Measurements from ENCODE around the gene HERC2.
"Not testable (repeated sequence)": the region's sequence is repeated elsewhere in the genome, so short reads cannot be mapped to it uniquely, and the experiment has no call there.

GRCh38 chr15:28318828-28319227 is 3.2 kb downstream of the HERC2 start:
- not testable (repeated sequence) for TF ChIP-seq CTCF (IDR thresholded peaks at IDR 0.05; ENCODE audit: low read depth, low read length, missing input control); TAF1 (conservative IDR thresholded peaks at IDR 0.05); RXRA (IDR thresholded peaks at IDR 0.05); YY1 (IDR thresholded peaks at IDR 0.05); SP1 (IDR thresholded peaks at IDR 0.05)
- TF ChIP-seq, protein P1, sequence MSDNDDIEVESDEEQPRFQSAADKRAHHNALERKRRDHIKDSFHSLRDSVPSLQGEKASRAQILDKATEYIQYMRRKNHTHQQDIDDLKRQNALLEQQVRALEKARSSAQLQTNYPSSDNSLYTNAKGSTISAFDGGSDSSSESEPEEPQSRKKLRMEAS (IDR thresholded peaks at IDR 0.05) = not testable (repeated sequence)
- TF ChIP-seq, protein P2, sequence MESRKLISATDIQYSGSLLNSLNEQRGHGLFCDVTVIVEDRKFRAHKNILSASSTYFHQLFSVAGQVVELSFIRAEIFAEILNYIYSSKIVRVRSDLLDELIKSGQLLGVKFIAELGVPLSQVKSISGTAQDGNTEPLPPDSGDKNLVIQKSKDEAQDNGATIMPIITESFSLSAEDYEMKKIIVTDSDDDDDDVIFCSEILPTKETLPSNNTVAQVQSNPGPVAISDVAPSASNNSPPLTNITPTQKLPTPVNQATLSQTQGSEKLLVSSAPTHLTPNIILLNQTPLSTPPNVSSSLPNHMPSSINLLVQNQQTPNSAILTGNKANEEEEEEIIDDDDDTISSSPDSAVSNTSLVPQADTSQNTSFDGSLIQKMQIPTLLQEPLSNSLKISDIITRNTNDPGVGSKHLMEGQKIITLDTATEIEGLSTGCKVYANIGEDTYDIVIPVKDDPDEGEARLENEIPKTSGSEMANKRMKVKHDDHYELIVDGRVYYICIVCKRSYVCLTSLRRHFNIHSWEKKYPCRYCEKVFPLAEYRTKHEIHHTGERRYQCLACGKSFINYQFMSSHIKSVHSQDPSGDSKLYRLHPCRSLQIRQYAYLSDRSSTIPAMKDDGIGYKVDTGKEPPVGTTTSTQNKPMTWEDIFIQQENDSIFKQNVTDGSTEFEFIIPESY (IDR thresholded peaks at IDR 0.05) = not testable (repeated sequence)
